GM18867 (cell line): Measurements from ENCODE around the gene CALN1.

ENCODE experiments used
- ATAC-seq: cut with Tn5 transposase; IDR thresholded peaks from one replicate; pipeline ENCODE4 v1.9.1; 2021; ENCODE audit warnings: mild to moderate bottlenecking, moderate library complexity; ENCODE audit not compliant: unreplicated experiment

The CALN1 gene

GRCh38 chr7:72272479-72272878 lies 139.7 kb downstream of the CALN1 start:
- no peak for ATAC-seq

- ATAC-seq: no peak
These were observed 143.3 kb downstream of the CALN1 start for GRCh38 chr7:72268796-72269195.

GRCh38 chr7:72268090-72268489 lies 144.0 kb downstream of the CALN1 start:
- ATAC-seq: no peak

GRCh38 chr7:72267291-72267800 lies 144.8 kb downstream of the CALN1 start:
- no peak for ATAC-seq

GRCh38 chr7:72266771-72267170 lies 145.4 kb downstream of the CALN1 start:
- no peak for ATAC-seq

- no peak for ATAC-seq
These were observed 146.8 kb downstream of the CALN1 start for GRCh38 chr7:72265071-72265904.

- ATAC-seq: no peak
These were observed 151.7 kb downstream of the CALN1 start for GRCh38 chr7:72260406-72260805.

GRCh38 chr7:72258074-72258473 lies 154.1 kb downstream of the CALN1 start:
- no peak for ATAC-seq

- no peak for ATAC-seq
These were observed 157.7 kb downstream of the CALN1 start for GRCh38 chr7:72254455-72254854.

GRCh38 chr7:72249106-72249505 lies 163.0 kb downstream of the CALN1 start:
- ATAC-seq: no peak

GRCh38 chr7:72244826-72245398 lies 167.2 kb downstream of the CALN1 start:
- no peak for ATAC-seq

GRCh38 chr7:72243329-72243728 lies 168.8 kb downstream of the CALN1 start:
- no peak for ATAC-seq

GRCh38 chr7:72235351-72235750 lies 176.8 kb downstream of the CALN1 start:
- no peak for ATAC-seq

- ATAC-seq: no peak
These were observed 178.1 kb downstream of the CALN1 start for GRCh38 chr7:72234086-72234485.

GRCh38 chr7:72230281-72230680 lies 181.9 kb downstream of the CALN1 start:
- ATAC-seq: no peak

- ATAC-seq: no peak
These were observed 188.8 kb downstream of the CALN1 start for GRCh38 chr7:72223351-72223750.

GRCh38 chr7:72222136-72222535 lies 190.0 kb downstream of the CALN1 start:
- ATAC-seq: no peak

GRCh38 chr7:72219500-72219899 lies 192.6 kb downstream of the CALN1 start:
- ATAC-seq: no peak

- no peak for ATAC-seq
These were observed 195.0 kb downstream of the CALN1 start for GRCh38 chr7:72217151-72217550.

GRCh38 chr7:72213769-72214168 lies 198.4 kb downstream of the CALN1 start:
- ATAC-seq: no peak

GRCh38 chr7:72213081-72213480 lies 199.1 kb downstream of the CALN1 start:
- ATAC-seq: no peak

- ATAC-seq: no peak
These were observed 201.0 kb downstream of the CALN1 start for GRCh38 chr7:72211175-72211574.
